Lung (tissue), 12 donors: ENCODE results near the gene RSPH6A. TPM values are rescaled to one million over a fixed set of nuclear protein-coding genes. Genes with fewer than 3 reads are reported as not detected.

ENCODE experiments used
- ATAC-seq: fragments of 200-7000 bp; cut with Tn5 transposase; one replicate; pipeline ENCODE4 v1.9.1; 2020; ENCODE audit warnings: moderate number of reproducible peaks; ENCODE audit not compliant: insufficient read depth, low FRiP score
- DNase-seq, 3 donors: peaks; one replicate each; pipeline ENCODE4 v3.0.0-alpha.2; 2013 to 2017
- H3K27ac ChIP-seq, 2 donors: one replicate each; pipeline ENCODE4 v1.5.1; 2013; ENCODE audit warnings: mild to moderate bottlenecking in 2 of 2, moderate library complexity in 2 of 2, control low read depth in 1 of 2, inconsistent platforms in 1 of 2, low read depth in 1 of 2, low read length in 1 of 2
- H3K27me3 ChIP-seq, 3 donors: one replicate each; pipeline ENCODE4 v1.5.1; 2013; ENCODE audit warnings: low read length in 2 of 3; ENCODE audit not compliant: control insufficient read depth in 3 of 3, insufficient read depth in 3 of 3
- H3K36me3 ChIP-seq, 4 donors: one replicate each; pipeline ENCODE4 v1.5.1; 2013; ENCODE audit warnings: low read length in 4 of 4, mild to moderate bottlenecking in 1 of 4, moderate library complexity in 1 of 4; ENCODE audit not compliant: control insufficient read depth in 4 of 4, insufficient read depth in 4 of 4
- H3K4me1 ChIP-seq, 5 donors: one replicate each; pipeline ENCODE4 v1.5.1; 2013; ENCODE audit warnings: low read length in 5 of 5, mild to moderate bottlenecking in 2 of 5, moderate library complexity in 1 of 5; ENCODE audit not compliant: control insufficient read depth in 5 of 5, insufficient read depth in 5 of 5
- H3K4me3 ChIP-seq: one replicate; pipeline ENCODE4 v1.5.1; 2013; ENCODE audit warnings: mild to moderate bottlenecking, control low read depth, moderate library complexity
- H3K9ac ChIP-seq, 2 donors: one replicate each; pipeline ENCODE4 v1.5.1; 2013; ENCODE audit warnings: low read length in 2 of 2, control low read depth in 1 of 2; ENCODE audit not compliant: insufficient read depth in 1 of 2
- H3K9me3 ChIP-seq, 4 donors: one replicate each; pipeline ENCODE4 v1.5.1; 2013; ENCODE audit warnings: low read length in 3 of 4, mild to moderate bottlenecking in 1 of 4, moderate library complexity in 1 of 4; ENCODE audit not compliant: control insufficient read depth in 4 of 4, insufficient read depth in 3 of 4
- CTCF ChIP-seq: IDR thresholded peaks from 2 replicates; pipeline ENCODE4 v1.5.1; 2012; ENCODE audit warnings: mild to moderate bottlenecking; ENCODE audit errors: control extremely low read depth, extremely low read depth
- WGBS, 2 donors: extraction: QIAGEN DNeasy Blood & Tissue Kit; methylation state at CpG; one replicate each; pipeline ENCODE4 v1.1.7; 2013; 5-methylcytosine and 5-hydroxymethylcytosine counted together
- polyA plus RNA-seq, 2 donors: library from polyadenylated mRNA; stranded (reverse); fragments of 200-250 nt; gene quantifications; one replicate each; pipeline ENCODE4 v1.2.1, GENCODE V29; 2013
- total RNA-seq, 2 donors: library from RNA; depleted of rRNA in 1 of 2; stranded (reverse); fragments of >200 nt in 1 of 2; gene quantifications; one replicate each; pipeline ENCODE4 v1.2.1, GENCODE V29; 2014 to 2021
- donor health status: control.
- donor health status: control.
- donor health status: Bipolar disorder and iron deficiency.
- donor health status: healthy.
- donor health status: DM: yes; HTN: yes; CAD: no.

The RSPH6A gene
- total and polyA plus RNA-seq, 4 donors = 0.06 to 0.34 TPM; not detected in 2

- H3K27me3 ChIP-seq = no peaks in the 10 kb centered on the region
- no peak for ATAC-seq
- H3K9ac ChIP-seq = no peak overlapping the region
- no peak for TF ChIP-seq CTCF
- peak in 1 of 3 donors; percentile 10 for DNase-seq
- WGBS, 2 donors = 64 to 74% methylated on average over 6 of the region's 6 CpGs
- H3K36me3 ChIP-seq = peaks cover 0 to 3% (median 1%) of the 10 kb centered on the region in 4 donors
- peaks cover 2 to 39% (median 11%) of the 10 kb centered on the region in 5 donors for H3K4me1 ChIP-seq
- no peaks in the 10 kb centered on the region for H3K9me3 ChIP-seq
- no peak overlapping the region for H3K4me3 ChIP-seq
- peak overlapping the region in 1 of 2 donors; percentile 74 for H3K27ac ChIP-seq
Measured at GRCh38 chr19:45764475-45764874, 50.6 kb downstream of the RSPH6A start.

- Histone ChIP-seq H3K27me3 (no peaks in the 10 kb centered on the region), H3K4me1 (peaks cover 2 to 39% (median 11%) of the 10 kb centered on the region in 5 donors), H3K4me3 (no peak overlapping the region), H3K9ac (no peak overlapping the region), H3K36me3 (peaks cover 0 to 3% (median 1%) of the 10 kb centered on the region in 4 donors), H3K9me3 (no peaks in the 10 kb centered on the region), H3K27ac (peak overlapping the region in 1 of 2 donors; percentile 74)
- 56 to 60% methylated on average over 27 of the region's 27 CpGs for WGBS, 2 donors
- peak in 1 of 3 donors; percentile 13 for DNase-seq
- ATAC-seq = no peak
- no peak for TF ChIP-seq CTCF
Measured at GRCh38 chr19:45763691-45764294, 51.3 kb downstream of the RSPH6A start.

GRCh38 chr19:45762870-45763631 is 52.1 kb downstream of the RSPH6A start:
- H3K4me3 ChIP-seq = no peak overlapping the region
- no peak for TF ChIP-seq CTCF
- DNase-seq (no peak), ATAC-seq (no peak)
- H3K27ac ChIP-seq = no peak overlapping the region
- WGBS, 2 donors = 90 to 93% methylated on average over 15 of the region's 15 CpGs
- no peaks in the 10 kb centered on the region for H3K27me3 ChIP-seq
- no peaks in the 10 kb centered on the region for H3K9me3 ChIP-seq
- no peak overlapping the region for H3K9ac ChIP-seq
- H3K4me1 ChIP-seq = peaks cover 2 to 39% (median 11%) of the 10 kb centered on the region in 5 donors
- H3K36me3 ChIP-seq = peaks cover 0 to 3% (median 1%) of the 10 kb centered on the region in 4 donors
